Measurements from ENCODE around the gene KL.

The KL gene

DNA sequence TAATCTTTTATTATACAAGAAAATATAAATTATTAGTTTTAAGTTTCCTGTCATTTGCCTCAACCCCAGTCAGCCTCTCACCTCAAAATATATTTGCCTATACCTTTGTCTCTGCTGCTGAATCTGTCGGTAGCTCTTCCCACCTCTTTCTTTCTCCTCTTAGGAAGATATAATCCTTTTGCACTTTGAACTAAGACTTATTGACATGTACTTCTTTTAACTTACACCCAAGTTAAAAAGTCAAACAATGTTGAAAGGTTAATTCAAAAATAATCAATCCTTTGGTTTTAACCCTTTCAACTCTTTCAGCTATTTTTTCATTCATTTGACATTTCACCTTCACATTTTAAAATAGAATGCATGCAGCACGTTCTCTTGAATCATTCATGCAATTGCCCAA lies 9.0 kb upstream of the KL start:
- peaks cover 16% of the 10 kb centered on the region for H3K9me3 ChIP-seq (ENCODE audit: control insufficient read depth, low read length)
- no peaks in the 10 kb centered on the region for H3K27me3 ChIP-seq (ENCODE audit: control insufficient read depth in 1 of 2, insufficient read depth in 1 of 2, low read length in 2 of 2)
- no peak overlapping the region for H2BK12ac ChIP-seq (ENCODE audit: low read length in 2 of 2)
- no peak overlapping the region for H3K27ac ChIP-seq (ENCODE audit: low read length, poor library complexity, severe bottlenecking)
- no peak overlapping the region for H4K8ac ChIP-seq (ENCODE audit: low read length)
- no peaks in the 10 kb centered on the region for H3K36me3 ChIP-seq (ENCODE audit: control insufficient read depth in 1 of 2, insufficient read depth in 2 of 2, low read depth in 1 of 2, low read length in 2 of 2)
- H2AFZ ChIP-seq (ENCODE audit: low read depth, low read length) = no peak overlapping the region
- no peak overlapping the region for H2BK120ac ChIP-seq (ENCODE audit: low read depth, low read length)
- no peak overlapping the region for H3K18ac ChIP-seq (ENCODE audit: low read depth in 1 of 2, low read length in 2 of 2)
- no peak overlapping the region for H4K91ac ChIP-seq (ENCODE audit: low read length)
- no peak overlapping the region for H3K4me2 ChIP-seq (ENCODE audit: low read length, poor library complexity, severe bottlenecking)
- no peak overlapping the region for H2BK15ac ChIP-seq (ENCODE audit: low read depth, poor library complexity, severe bottlenecking)
- no peak overlapping the region for H2BK5ac ChIP-seq (ENCODE audit: low read depth, low read length, poor library complexity, severe bottlenecking)
- H3K79me1 ChIP-seq (replicated peaks; ENCODE audit: low read length, poor library complexity, severe bottlenecking) = no peaks in the 10 kb centered on the region
- no peak overlapping the region for H3K4me3 ChIP-seq (ENCODE audit: insufficient read depth in 1 of 2, low read depth in 1 of 2, low read length in 2 of 2)
- no peak for DNase-seq
- 90% methylated on average over 1 of the region's 2 CpGs for WGBS
- no peak overlapping the region for H3K14ac ChIP-seq (ENCODE audit: low read length in 2 of 2)
- no peak overlapping the region for H2AK5ac ChIP-seq (ENCODE audit: low read length, severe bottlenecking)
- H3K23ac ChIP-seq (ENCODE audit: low read length in 2 of 2) = no peak overlapping the region
- no peak overlapping the region for H3K9ac ChIP-seq (ENCODE audit: low read length)
- no peak overlapping the region for H3K4ac ChIP-seq (ENCODE audit: low read depth in 1 of 2, low read length in 2 of 2)
- H3K4me1 ChIP-seq (ENCODE audit: control insufficient read depth, insufficient read depth, low read depth, low read length) = no peaks in the 10 kb centered on the region

GRCh38 chr13:33007950-33008349 lies 8.3 kb upstream of the KL start:
- H2BK12ac ChIP-seq (ENCODE audit: low read length in 2 of 2) = no peak overlapping the region
- no peak overlapping the region for H3K18ac ChIP-seq (ENCODE audit: low read depth in 1 of 2, low read length in 2 of 2)
- no peaks in the 10 kb centered on the region for H3K36me3 ChIP-seq (ENCODE audit: control insufficient read depth in 1 of 2, insufficient read depth in 2 of 2, low read depth in 1 of 2, low read length in 2 of 2)
- no peak overlapping the region for H3K9ac ChIP-seq (ENCODE audit: low read length)
- H3K27ac ChIP-seq (ENCODE audit: low read length, poor library complexity, severe bottlenecking) = no peak overlapping the region
- H3K9me3 ChIP-seq (ENCODE audit: control insufficient read depth, low read length) = peaks cover 16% of the 10 kb centered on the region
- H4K8ac ChIP-seq (ENCODE audit: low read length) = no peak overlapping the region
- no peak overlapping the region for H2BK5ac ChIP-seq (ENCODE audit: low read depth, low read length, poor library complexity, severe bottlenecking)
- no peak overlapping the region for H2BK120ac ChIP-seq (ENCODE audit: low read depth, low read length)
- H2AFZ ChIP-seq (ENCODE audit: low read depth, low read length) = no peak overlapping the region
- no peak overlapping the region for H3K4ac ChIP-seq (ENCODE audit: low read depth in 1 of 2, low read length in 2 of 2)
- H4K91ac ChIP-seq (ENCODE audit: low read length) = no peak overlapping the region
- H3K4me1 ChIP-seq (ENCODE audit: control insufficient read depth, insufficient read depth, low read depth, low read length) = no peaks in the 10 kb centered on the region
- H3K4me2 ChIP-seq (ENCODE audit: low read length, poor library complexity, severe bottlenecking) = no peak overlapping the region
- no peak overlapping the region for H3K4me3 ChIP-seq (ENCODE audit: insufficient read depth in 1 of 2, low read depth in 1 of 2, low read length in 2 of 2)
- H3K79me1 ChIP-seq (replicated peaks; ENCODE audit: low read length, poor library complexity, severe bottlenecking) = no peaks in the 10 kb centered on the region
- no peak overlapping the region for H3K14ac ChIP-seq (ENCODE audit: low read length in 2 of 2)
- H3K23ac ChIP-seq (ENCODE audit: low read length in 2 of 2) = no peak overlapping the region
- WGBS = 100% methylated on average over 1 of the region's 3 CpGs
- H2BK15ac ChIP-seq (ENCODE audit: low read depth, poor library complexity, severe bottlenecking) = no peak overlapping the region
- no peak overlapping the region for H2AK5ac ChIP-seq (ENCODE audit: low read length, severe bottlenecking)
- DNase-seq = no peak
- no peaks in the 10 kb centered on the region for H3K27me3 ChIP-seq (ENCODE audit: control insufficient read depth in 1 of 2, insufficient read depth in 1 of 2, low read length in 2 of 2)

GRCh38 chr13:33008946-33009722 lies 7.1 kb upstream of the KL start:
- H2BK12ac ChIP-seq (ENCODE audit: low read length in 2 of 2) = no peak overlapping the region
- H3K9ac ChIP-seq (ENCODE audit: low read length) = no peak overlapping the region
- no peak overlapping the region for H2AK5ac ChIP-seq (ENCODE audit: low read length, severe bottlenecking)
- no peak overlapping the region for H3K4me3 ChIP-seq (ENCODE audit: insufficient read depth in 1 of 2, low read depth in 1 of 2, low read length in 2 of 2)
- H2AFZ ChIP-seq (ENCODE audit: low read depth, low read length) = no peak overlapping the region
- H3K23ac ChIP-seq (ENCODE audit: low read length in 2 of 2) = no peak overlapping the region
- no peaks in the 10 kb centered on the region for H3K79me1 ChIP-seq (replicated peaks; ENCODE audit: low read length, poor library complexity, severe bottlenecking)
- H2BK5ac ChIP-seq (ENCODE audit: low read depth, low read length, poor library complexity, severe bottlenecking) = no peak overlapping the region
- no peak overlapping the region for H4K8ac ChIP-seq (ENCODE audit: low read length)
- no peak overlapping the region for H2BK120ac ChIP-seq (ENCODE audit: low read depth, low read length)
- H3K27me3 ChIP-seq (ENCODE audit: control insufficient read depth in 1 of 2, insufficient read depth in 1 of 2, low read length in 2 of 2) = no peaks in the 10 kb centered on the region
- no peak overlapping the region for H3K4me2 ChIP-seq (ENCODE audit: low read length, poor library complexity, severe bottlenecking)
- peaks cover 16% of the 10 kb centered on the region for H3K9me3 ChIP-seq (ENCODE audit: control insufficient read depth, low read length)
- H3K14ac ChIP-seq (ENCODE audit: low read length in 2 of 2) = no peak overlapping the region
- no peak for DNase-seq
- H4K91ac ChIP-seq (ENCODE audit: low read length) = no peak overlapping the region
- H3K36me3 ChIP-seq (ENCODE audit: control insufficient read depth in 1 of 2, insufficient read depth in 2 of 2, low read depth in 1 of 2, low read length in 2 of 2) = no peaks in the 10 kb centered on the region
- no peaks in the 10 kb centered on the region for H3K4me1 ChIP-seq (ENCODE audit: control insufficient read depth, insufficient read depth, low read depth, low read length)
- 58% methylated on average over 3 of the region's 5 CpGs for WGBS
- H3K27ac ChIP-seq (ENCODE audit: low read length, poor library complexity, severe bottlenecking) = no peak overlapping the region
- no peak overlapping the region for H2BK15ac ChIP-seq (ENCODE audit: low read depth, poor library complexity, severe bottlenecking)
- no peak overlapping the region for H3K18ac ChIP-seq (ENCODE audit: low read depth in 1 of 2, low read length in 2 of 2)
- no peak overlapping the region for H3K4ac ChIP-seq (ENCODE audit: low read depth in 1 of 2, low read length in 2 of 2)

DNA sequence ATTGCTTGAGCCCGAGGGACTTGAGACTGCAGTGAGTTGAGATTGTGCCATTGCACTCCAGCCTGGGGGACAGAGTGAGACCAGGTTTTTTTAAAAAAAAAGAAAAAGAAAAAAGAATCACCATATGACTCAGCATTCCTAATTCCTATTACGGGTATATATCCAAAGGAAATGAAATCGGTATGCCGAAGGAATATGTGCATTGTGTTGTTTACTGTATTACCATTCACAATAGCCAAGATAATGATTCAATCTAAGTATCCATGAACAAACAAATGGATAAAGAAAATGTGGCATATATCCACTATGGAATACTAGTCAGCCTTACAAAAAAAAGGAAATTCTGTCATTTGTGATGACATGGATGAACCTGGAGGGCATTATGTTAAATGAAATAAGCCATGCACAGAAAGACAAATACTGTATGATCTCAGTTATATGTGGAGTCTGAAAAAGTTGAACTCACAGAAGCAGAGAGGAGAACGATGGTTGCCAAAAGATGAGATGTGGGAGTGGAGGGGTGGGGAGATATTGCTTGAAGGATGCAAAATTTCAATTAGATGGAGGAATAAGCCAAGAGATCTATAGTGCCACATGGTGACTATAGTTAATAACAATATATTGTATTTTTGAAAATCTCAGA lies 4.3 kb upstream of the KL start:
- Histone ChIP-seq H3K23ac (ENCODE audit: low read length in 2 of 2) (no peak overlapping the region), H4K8ac (ENCODE audit: low read length) (no peak overlapping the region), H3K4me3 (ENCODE audit: insufficient read depth in 1 of 2, low read depth in 1 of 2, low read length in 2 of 2) (no peak overlapping the region), H2AK5ac (ENCODE audit: low read length, severe bottlenecking) (no peak overlapping the region), H3K14ac (ENCODE audit: low read length in 2 of 2) (no peak overlapping the region), H2BK12ac (ENCODE audit: low read length in 2 of 2) (no peak overlapping the region), H3K36me3 (ENCODE audit: control insufficient read depth in 1 of 2, insufficient read depth in 2 of 2, low read depth in 1 of 2, low read length in 2 of 2) (no peaks in the 10 kb centered on the region), H3K4me2 (ENCODE audit: low read length, poor library complexity, severe bottlenecking) (no peak overlapping the region), H3K27me3 (ENCODE audit: control insufficient read depth in 1 of 2, insufficient read depth in 1 of 2, low read length in 2 of 2) (peaks cover 12 to 20% of the 10 kb centered on the region in 2 experiments), H2BK15ac (ENCODE audit: low read depth, poor library complexity, severe bottlenecking) (no peak overlapping the region), H4K91ac (ENCODE audit: low read length) (no peak overlapping the region), H3K9ac (ENCODE audit: low read length) (no peak overlapping the region), H3K4me1 (ENCODE audit: control insufficient read depth, insufficient read depth, low read depth, low read length) (peaks cover 13% of the 10 kb centered on the region), H3K79me1 (replicated peaks; ENCODE audit: low read length, poor library complexity, severe bottlenecking) (no peaks in the 10 kb centered on the region), H2BK120ac (ENCODE audit: low read depth, low read length) (no peak overlapping the region), H2AFZ (ENCODE audit: low read depth, low read length) (no peak overlapping the region), H3K9me3 (ENCODE audit: control insufficient read depth, low read length) (peaks cover 16% of the 10 kb centered on the region), H3K27ac (ENCODE audit: low read length, poor library complexity, severe bottlenecking) (no peak overlapping the region), H2BK5ac (ENCODE audit: low read depth, low read length, poor library complexity, severe bottlenecking) (no peak overlapping the region), H3K4ac (ENCODE audit: low read depth in 1 of 2, low read length in 2 of 2) (no peak overlapping the region), H3K18ac (ENCODE audit: low read depth in 1 of 2, low read length in 2 of 2) (no peak overlapping the region)
- 100% methylated on average over 2 of the region's 5 CpGs for WGBS
- DNase-seq = no peak
